ENCODE data around the gene SMARCA4.

The SMARCA4 gene

GRCh38 chr19:11007962-11008532, 47.2 kb downstream of the SMARCA4 start:
- Histone ChIP-seq H4K8ac (ENCODE audit: low read depth, low read length) (no peak overlapping the region), H2BK120ac (ENCODE audit: low read depth, low read length) (no peak overlapping the region), H2AK5ac (ENCODE audit: low read depth, low read length) (no peak overlapping the region), H3K27ac (replicated peaks; ENCODE audit: low read length) (no peak overlapping the region), H3K36me3 (replicated peaks in 1 of 2; ENCODE audit: control insufficient read depth in 2 of 2, insufficient read depth in 2 of 2, low read length in 2 of 2) (peaks cover 52 to 96% of the 10 kb centered on the region in 2 donors), H3K4ac (ENCODE audit: low read length) (no peak overlapping the region), H3K14ac (ENCODE audit: low read length) (no peak overlapping the region), H3K9ac (ENCODE audit: low read depth, low read length, poor library complexity) (peak overlapping the region; percentile 81), H3K4me3 (ENCODE audit: low read length in 2 of 2) (no peak overlapping the region), H2BK12ac (ENCODE audit: low read length) (no peak overlapping the region), H3K27me3 (ENCODE audit: control insufficient read depth in 3 of 3, insufficient read depth in 3 of 3, low read depth in 1 of 3, low read length in 3 of 3) (no peaks in the 10 kb centered on the region), H2BK15ac (ENCODE audit: low read length) (no peak overlapping the region), H4K91ac (ENCODE audit: low read depth, low read length, poor library complexity) (no peak overlapping the region), H3K4me2 (ENCODE audit: insufficient read depth, low read length, poor library complexity, severe bottlenecking) (no peak overlapping the region), H3K4me1 (ENCODE audit: control insufficient read depth in 2 of 2, insufficient read depth in 1 of 2, low read depth in 1 of 2, low read length in 2 of 2) (no peaks in the 10 kb centered on the region), H3K23ac (ENCODE audit: low read depth, low read length, poor library complexity) (no peak overlapping the region), H3K18ac (ENCODE audit: low read length) (no peak overlapping the region), H3K9me3 (replicated peaks in 1 of 2; ENCODE audit: control insufficient read depth in 2 of 2, insufficient read depth in 1 of 2, low read depth in 1 of 2, low read length in 2 of 2) (peaks cover 0 to 2% of the 10 kb centered on the region in 2 donors), H2BK5ac (ENCODE audit: low read length) (no peak overlapping the region), H2AFZ (ENCODE audit: low read length) (no peak overlapping the region), H3K79me1 (ENCODE audit: low read depth, low read length) (peaks cover 7% of the 10 kb centered on the region)
- no peak for DNase-seq (ENCODE audit: low spot score)
- WGBS, 2 donors (ENCODE audit: extremely low coverage in 2 of 2, insufficient read length in 2 of 2, insufficient replicate concordance in 1 of 2) = no CpG with 5 or more reads among the region's 14 CpGs

- Histone ChIP-seq H4K91ac (ENCODE audit: low read depth, low read length, poor library complexity) (no peak overlapping the region), H3K4ac (ENCODE audit: low read length) (no peak overlapping the region), H3K9me3 (replicated peaks in 1 of 2; ENCODE audit: control insufficient read depth in 2 of 2, insufficient read depth in 1 of 2, low read depth in 1 of 2, low read length in 2 of 2) (peaks cover 0 to 2% of the 10 kb centered on the region in 2 donors), H3K23ac (ENCODE audit: low read depth, low read length, poor library complexity) (no peak overlapping the region), H2BK12ac (ENCODE audit: low read length) (no peak overlapping the region), H3K18ac (ENCODE audit: low read length) (no peak overlapping the region), H2BK5ac (ENCODE audit: low read length) (no peak overlapping the region), H3K9ac (ENCODE audit: low read depth, low read length, poor library complexity) (no peak overlapping the region), H3K36me3 (replicated peaks in 1 of 2; ENCODE audit: control insufficient read depth in 2 of 2, insufficient read depth in 2 of 2, low read length in 2 of 2) (peaks cover 61 to 96% of the 10 kb centered on the region in 2 donors), H3K27me3 (ENCODE audit: control insufficient read depth in 3 of 3, insufficient read depth in 3 of 3, low read depth in 1 of 3, low read length in 3 of 3) (no peaks in the 10 kb centered on the region), H4K8ac (ENCODE audit: low read depth, low read length) (no peak overlapping the region), H2AK5ac (ENCODE audit: low read depth, low read length) (no peak overlapping the region), H2BK120ac (ENCODE audit: low read depth, low read length) (no peak overlapping the region), H3K14ac (ENCODE audit: low read length) (no peak overlapping the region), H3K4me2 (ENCODE audit: insufficient read depth, low read length, poor library complexity, severe bottlenecking) (no peak overlapping the region), H3K27ac (replicated peaks; ENCODE audit: low read length) (no peak overlapping the region), H3K4me3 (ENCODE audit: low read length in 2 of 2) (peak overlapping the region in 1 of 2 donors; percentile 0), H3K4me1 (ENCODE audit: control insufficient read depth in 2 of 2, insufficient read depth in 1 of 2, low read depth in 1 of 2, low read length in 2 of 2) (no peaks in the 10 kb centered on the region), H2BK15ac (ENCODE audit: low read length) (no peak overlapping the region), H2AFZ (ENCODE audit: low read length) (no peak overlapping the region), H3K79me1 (ENCODE audit: low read depth, low read length) (peaks cover 11% of the 10 kb centered on the region)
- WGBS, 2 donors (ENCODE audit: extremely low coverage in 2 of 2, insufficient read length in 2 of 2, insufficient replicate concordance in 1 of 2) = no CpG with 5 or more reads among the region's 9 CpGs
- DNase-seq (ENCODE audit: low spot score) = no peak
Observed at GRCh38 chr19:11010041-11010440, 49.2 kb downstream of the SMARCA4 start.

- whole genome bisulfite sequencing, 2 donors (ENCODE audit: extremely low coverage in 2 of 2, insufficient read length in 2 of 2, insufficient replicate concordance in 1 of 2) = no CpG with 5 or more reads among the region's 12 CpGs
- Histone ChIP-seq H3K14ac (ENCODE audit: low read length) (peak overlapping the region; percentile 2), H3K18ac (ENCODE audit: low read length) (no peak overlapping the region), H3K4me1 (ENCODE audit: control insufficient read depth in 2 of 2, insufficient read depth in 1 of 2, low read depth in 1 of 2, low read length in 2 of 2) (no peaks in the 10 kb centered on the region), H2BK15ac (ENCODE audit: low read length) (no peak overlapping the region), H3K4me2 (ENCODE audit: insufficient read depth, low read length, poor library complexity, severe bottlenecking) (no peak overlapping the region), H2BK5ac (ENCODE audit: low read length) (no peak overlapping the region), H2AK5ac (ENCODE audit: low read depth, low read length) (no peak overlapping the region), H2BK120ac (ENCODE audit: low read depth, low read length) (no peak overlapping the region), H2BK12ac (ENCODE audit: low read length) (no peak overlapping the region), H3K27me3 (ENCODE audit: control insufficient read depth in 3 of 3, insufficient read depth in 3 of 3, low read depth in 1 of 3, low read length in 3 of 3) (no peaks in the 10 kb centered on the region), H3K9me3 (replicated peaks in 1 of 2; ENCODE audit: control insufficient read depth in 2 of 2, insufficient read depth in 1 of 2, low read depth in 1 of 2, low read length in 2 of 2) (peaks cover 0 to 2% of the 10 kb centered on the region in 2 donors), H3K27ac (replicated peaks; ENCODE audit: low read length) (no peak overlapping the region), H3K23ac (ENCODE audit: low read depth, low read length, poor library complexity) (peak overlapping the region; percentile 75), H3K4me3 (ENCODE audit: low read length in 2 of 2) (no peak overlapping the region), H3K9ac (ENCODE audit: low read depth, low read length, poor library complexity) (no peak overlapping the region), H4K91ac (ENCODE audit: low read depth, low read length, poor library complexity) (no peak overlapping the region), H4K8ac (ENCODE audit: low read depth, low read length) (no peak overlapping the region), H3K36me3 (replicated peaks in 1 of 2; ENCODE audit: control insufficient read depth in 2 of 2, insufficient read depth in 2 of 2, low read length in 2 of 2) (peaks cover 73 to 96% of the 10 kb centered on the region in 2 donors), H2AFZ (ENCODE audit: low read length) (no peak overlapping the region), H3K4ac (ENCODE audit: low read length) (no peak overlapping the region), H3K79me1 (ENCODE audit: low read depth, low read length) (peaks cover 12% of the 10 kb centered on the region)
- no peak for DNase-seq (ENCODE audit: low spot score)
Observed at GRCh38 chr19:11012507-11012906, 51.7 kb downstream of the SMARCA4 start.

DNA sequence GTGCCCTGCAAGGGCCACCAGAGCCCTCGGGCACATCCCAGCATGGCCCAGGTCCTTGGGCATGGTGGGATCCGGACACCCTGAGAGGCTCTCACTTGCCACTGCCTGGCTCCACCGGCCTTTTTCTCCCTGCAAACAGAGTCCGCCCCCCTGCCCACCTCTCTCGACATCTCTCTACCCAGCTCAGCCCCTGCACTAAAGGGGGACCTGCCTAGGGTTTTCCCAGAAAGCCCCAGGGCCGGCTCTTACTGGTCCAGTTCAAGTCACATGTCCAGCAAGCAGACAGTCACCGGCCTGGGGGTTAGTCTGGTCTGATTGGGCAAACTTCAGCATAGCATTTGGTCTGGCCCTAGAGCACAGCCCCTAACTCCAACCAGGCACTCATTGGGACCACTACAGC, 52.9 kb downstream of the SMARCA4 start:
- no peak overlapping the region for H2BK120ac ChIP-seq (ENCODE audit: low read depth, low read length)
- no CpG with 5 or more reads among the region's 7 CpGs for WGBS, 2 donors (ENCODE audit: extremely low coverage in 2 of 2, insufficient read length in 2 of 2, insufficient replicate concordance in 1 of 2)
- no peak overlapping the region for H3K4ac ChIP-seq (ENCODE audit: low read length)
- no peak overlapping the region for H4K8ac ChIP-seq (ENCODE audit: low read depth, low read length)
- no peaks in the 10 kb centered on the region for H3K27me3 ChIP-seq (ENCODE audit: control insufficient read depth in 3 of 3, insufficient read depth in 3 of 3, low read depth in 1 of 3, low read length in 3 of 3)
- DNase-seq (ENCODE audit: low spot score) = no peak
- no peak overlapping the region for H2AK5ac ChIP-seq (ENCODE audit: low read depth, low read length)
- H3K18ac ChIP-seq (ENCODE audit: low read length) = no peak overlapping the region
- no peak overlapping the region for H4K91ac ChIP-seq (ENCODE audit: low read depth, low read length, poor library complexity)
- H3K4me2 ChIP-seq (ENCODE audit: insufficient read depth, low read length, poor library complexity, severe bottlenecking) = no peak overlapping the region
- H3K4me3 ChIP-seq (ENCODE audit: low read length in 2 of 2) = no peak overlapping the region
- no peak overlapping the region for H2BK5ac ChIP-seq (ENCODE audit: low read length)
- no peak overlapping the region for H3K9ac ChIP-seq (ENCODE audit: low read depth, low read length, poor library complexity)
- peaks cover 20% of the 10 kb centered on the region for H3K79me1 ChIP-seq (ENCODE audit: low read depth, low read length)
- peaks cover 76 to 97% of the 10 kb centered on the region in 2 donors for H3K36me3 ChIP-seq (replicated peaks in 1 of 2; ENCODE audit: control insufficient read depth in 2 of 2, insufficient read depth in 2 of 2, low read length in 2 of 2)
- H2BK12ac ChIP-seq (ENCODE audit: low read length) = no peak overlapping the region
- H3K23ac ChIP-seq (ENCODE audit: low read depth, low read length, poor library complexity) = no peak overlapping the region
- H3K14ac ChIP-seq (ENCODE audit: low read length) = no peak overlapping the region
- H3K4me1 ChIP-seq (ENCODE audit: control insufficient read depth in 2 of 2, insufficient read depth in 1 of 2, low read depth in 1 of 2, low read length in 2 of 2) = no peaks in the 10 kb centered on the region
- H3K27ac ChIP-seq (replicated peaks; ENCODE audit: low read length) = no peak overlapping the region
- no peak overlapping the region for H2AFZ ChIP-seq (ENCODE audit: low read length)
- no peak overlapping the region for H2BK15ac ChIP-seq (ENCODE audit: low read length)
- no peaks in the 10 kb centered on the region for H3K9me3 ChIP-seq (replicated peaks in 1 of 2; ENCODE audit: control insufficient read depth in 2 of 2, insufficient read depth in 1 of 2, low read depth in 1 of 2, low read length in 2 of 2)

Measured in neuronal stem cell (in vitro differentiated cells).